HEK293T (cell line): ENCODE measurements around the gene ZNF672.

Experiments used
- CTCF ChIA-PET: fragments of 350-600 bp; formaldehyde crosslinking; extraction: SDS; loops from one replicate; lab custom pipeline; 2021; ENCODE audit warnings: antibody characterized with exemption, inconsistent platforms; lab: Yijun Ruan, JAX
- POLR2A ChIA-PET: fragments of 350-600 bp; formaldehyde crosslinking; extraction: SDS; loops from one replicate; lab custom pipeline; 2020; ENCODE audit warnings: antibody characterized with exemption, inconsistent platforms; lab: Yijun Ruan, JAX
- DNase-seq: peaks from one replicate; pipeline ENCODE4 v3.0.0; 2012; ENCODE audit warnings: mixed read lengths; ENCODE audit errors: extremely low spot score
- ARNT ChIP-seq: fragments of 450-650 bp; IDR thresholded peaks from 2 replicates; pipeline ENCODE4 v1.6.1; 2017; ENCODE audit warnings: mild to moderate bottlenecking
- BHLHE40 ChIP-seq: fragments of 450-650 bp; IDR thresholded peaks from 2 replicates; pipeline ENCODE4 v1.6.1; 2016; ENCODE audit warnings: mild to moderate bottlenecking, moderate library complexity, borderline replicate concordance
- CTBP1 ChIP-seq: fragments of 450-650 bp; IDR thresholded peaks from 2 replicates; pipeline ENCODE4 v1.6.1; 2016; ENCODE audit warnings: borderline replicate concordance
- ELF4 ChIP-seq: fragments of 450-650 bp; IDR thresholded peaks from 2 replicates; pipeline ENCODE4 v1.6.1; 2017; ENCODE audit warnings: antibody characterized with exemption
- FOXA1 ChIP-seq: fragments of 450-650 bp; IDR thresholded peaks from 2 replicates; pipeline ENCODE4 v1.6.1; 2016; ENCODE audit warnings: mild to moderate bottlenecking
- FOXK2 ChIP-seq: fragments of 450-650 bp; IDR thresholded peaks from 2 replicates; pipeline ENCODE4 v1.6.1; 2016; ENCODE audit warnings: mild to moderate bottlenecking
- FOXM1 ChIP-seq: fragments of 450-650 bp; IDR thresholded peaks from 2 replicates; pipeline ENCODE4 v1.6.1; 2017; ENCODE audit warnings: mild to moderate bottlenecking, borderline replicate concordance
- HDGF ChIP-seq: fragments of 450-650 bp; IDR thresholded peaks from 2 replicates; pipeline ENCODE4 v1.6.1; 2017; ENCODE audit warnings: antibody characterized with exemption, borderline replicate concordance
- L3MBTL2 ChIP-seq: fragments of 450-650 bp; conservative IDR thresholded peaks from 2 replicates; pipeline ENCODE4 v1.6.1; 2016; ENCODE audit warnings: mild to moderate bottlenecking
- LEF1 ChIP-seq: fragments of 450-650 bp; IDR thresholded peaks from 2 replicates; pipeline ENCODE4 v1.6.1; 2017; ENCODE audit warnings: mild to moderate bottlenecking, borderline replicate concordance
- NFRKB ChIP-seq: fragments of 450-650 bp; IDR thresholded peaks from 2 replicates; pipeline ENCODE4 v1.6.1; 2016; ENCODE audit warnings: mild to moderate bottlenecking, moderate library complexity
- PKNOX1 ChIP-seq: fragments of 450-650 bp; IDR thresholded peaks from 2 replicates; pipeline ENCODE4 v1.6.1; 2016
- SP1 ChIP-seq: fragments of 450-650 bp; IDR thresholded peaks from 2 replicates; pipeline ENCODE4 v1.6.1; 2017
- SUZ12 ChIP-seq: fragments of 450-650 bp; IDR thresholded peaks from 2 replicates; pipeline ENCODE4 v1.6.1; 2016; ENCODE audit warnings: mild to moderate bottlenecking
- TARDBP ChIP-seq: fragments of 450-650 bp; IDR thresholded peaks from 2 replicates; pipeline ENCODE4 v1.6.1; 2016
- ZNF384 ChIP-seq: fragments of 450-650 bp; IDR thresholded peaks from 2 replicates; pipeline ENCODE4 v1.6.1; 2016

ZNF672 gene

GRCh38 chr1:248807067-248807737 is 30.8 kb upstream of the ZNF672 start:
- ChIA-PET POLR2A (no interaction called here), CTCF (interaction anchor here (1.0 kb wide), 1 partner anchor 185 kb away, joined by 7 read pairs; no protein-coding TSS in a partner anchor)
- peak; percentile 51 for DNase-seq
- TF ChIP-seq ELF4 (no peak), FOXM1 (no peak)

- no peak for DNase-seq
- ChIA-PET POLR2A (no interaction called here), CTCF (no interaction called here)
- TF ChIP-seq LEF1: no peak
- TF ChIP-seq FOXA1: no peak
These were observed 29.1 kb upstream of the ZNF672 start for GRCh38 chr1:248808876-248809275.

- no peak for TF ChIP-seq L3MBTL2
- no peak for TF ChIP-seq NFRKB
- no peak for TF ChIP-seq FOXA1
- no peak for TF ChIP-seq PKNOX1
- no peak for TF ChIP-seq ZNF384
- no peak for TF ChIP-seq ARNT
- TF ChIP-seq FOXK2: no peak
- no peak for TF ChIP-seq FOXM1
- no peak for TF ChIP-seq SP1
- TF ChIP-seq BHLHE40: no peak
- TF ChIP-seq TARDBP: no peak
- TF ChIP-seq CTBP1: no peak
- TF ChIP-seq HDGF: no peak
- no peak for TF ChIP-seq ELF4
- no peak for TF ChIP-seq SUZ12
- no peak for TF ChIP-seq LEF1
- ChIA-PET CTCF (no interaction called here), POLR2A (no interaction called here)
- no peak for DNase-seq
These were observed 27.9 kb upstream of the ZNF672 start for GRCh38 chr1:248810000-248810726.

GRCh38 chr1:248810727-248811513 is 27.1 kb upstream of the ZNF672 start:
- no peak for DNase-seq
- ChIA-PET POLR2A (no interaction called here), CTCF (no interaction called here)
- TF ChIP-seq CTBP1 (no peak), ZNF384 (no peak)

- no peak for TF ChIP-seq PKNOX1
- TF ChIP-seq ZNF384: no peak
- TF ChIP-seq HDGF: no peak
- TF ChIP-seq TARDBP: no peak
- TF ChIP-seq FOXK2: no peak
- no peak for TF ChIP-seq LEF1
- no peak for TF ChIP-seq L3MBTL2
- no peak for TF ChIP-seq NFRKB
- TF ChIP-seq BHLHE40: no peak
- TF ChIP-seq FOXA1: no peak
- TF ChIP-seq CTBP1: no peak
- no peak for TF ChIP-seq ARNT
- no peak for TF ChIP-seq ELF4
- TF ChIP-seq FOXM1: no peak
- TF ChIP-seq SUZ12: no peak
- TF ChIP-seq SP1: no peak
- ChIA-PET POLR2A (no interaction called here), CTCF (no interaction called here)
- DNase-seq: no peak
These were observed 26.2 kb upstream of the ZNF672 start for GRCh38 chr1:248811514-248812490.

- POLR2A ChIA-PET: interaction anchor here (1.2 kb wide), 1 partner anchor 13 kb away, joined by 3 read pairs; the partner anchor contains the start of gene SH3BP5L
- TF ChIP-seq TARDBP: no peak
- TF ChIP-seq ELF4: no peak
- no peak for TF ChIP-seq LEF1
- no peak for TF ChIP-seq CTBP1
- TF ChIP-seq ZNF384: no peak
- TF ChIP-seq PKNOX1: no peak
- TF ChIP-seq HDGF: no peak
- TF ChIP-seq BHLHE40: no peak
- TF ChIP-seq SUZ12: no peak
- TF ChIP-seq SP1: no peak
- TF ChIP-seq ARNT: no peak
- no peak for TF ChIP-seq FOXA1
- TF ChIP-seq L3MBTL2: no peak
- no peak for TF ChIP-seq FOXM1
- no peak for TF ChIP-seq NFRKB
- TF ChIP-seq FOXK2: no peak
- DNase-seq: no peak
- CTCF ChIA-PET: no interaction called here
These were observed 25.1 kb upstream of the ZNF672 start for GRCh38 chr1:248812736-248813425.
